Brain microvascular endothelial cell (primary cell): ENCODE measurements around the gene UNC5C.

Source experiments
- DNase-seq: peaks from one replicate; pipeline ENCODE4 v3.0.0-alpha.2; 2020
- H3K27ac ChIP-seq: fragments of 250-450 bp; sonication (Bioruptor Pico); 2 replicates; pipeline ENCODE4 v1.5.1; 2020; ENCODE audit warnings: mild to moderate bottlenecking, moderate library complexity
- H3K27me3 ChIP-seq: fragments of 250-450 bp; sonication (Bioruptor Pico); replicated peaks from 2 replicates; pipeline ENCODE4 v1.5.1; 2020; ENCODE audit warnings: mild to moderate bottlenecking
- H3K36me3 ChIP-seq: fragments of 250-450 bp; sonication (Bioruptor Pico); replicated peaks from 2 replicates; pipeline ENCODE4 v1.5.1; 2020; ENCODE audit warnings: mild to moderate bottlenecking
- H3K4me3 ChIP-seq: 2 replicates; pipeline ENCODE4 v1.5.1; 2011; ENCODE audit warnings: low read depth, mild to moderate bottlenecking, control low read depth, low read length, moderate library complexity
- CTCF ChIP-seq: IDR thresholded peaks from 2 replicates; pipeline ENCODE4 v1.5.1; 2011; ENCODE audit warnings: low read depth, mild to moderate bottlenecking, moderate library complexity, low read length, control low read depth, inconsistent platforms; ENCODE audit errors: missing control alignments
- in situ Hi-C: cut with HindIII; loops from 2 replicates; pipeline ENCODE4 v1.10.0; 2017; ENCODE audit warnings: low sequenced_read_pairs, low pct_ligation_motif_present

The UNC5C gene

GRCh38 chr4:95362066-95362465 is 186.7 kb downstream of the UNC5C start:
- H3K27ac ChIP-seq: no peak overlapping the region
- H3K36me3 ChIP-seq: no peaks in the 10 kb centered on the region
- H3K27me3 ChIP-seq: no peaks in the 10 kb centered on the region
- no peak for DNase-seq
- in situ Hi-C loops: no loop called here
- no peak for TF ChIP-seq CTCF
- H3K4me3 ChIP-seq: no peak overlapping the region

GRCh38 chr4:95361696-95361965 is 187.1 kb downstream of the UNC5C start:
- Histone ChIP-seq H3K27me3 (no peaks in the 10 kb centered on the region), H3K4me3 (no peak overlapping the region), H3K36me3 (no peaks in the 10 kb centered on the region), H3K27ac (no peak overlapping the region)
- no peak for DNase-seq
- in situ Hi-C loops: no loop called here
- TF ChIP-seq CTCF: no peak

GRCh38 chr4:95360906-95361695 is 187.7 kb downstream of the UNC5C start:
- no peak overlapping the region for H3K27ac ChIP-seq
- TF ChIP-seq CTCF: no peak
- no peak overlapping the region for H3K4me3 ChIP-seq
- H3K27me3 ChIP-seq: no peaks in the 10 kb centered on the region
- DNase-seq: no peak
- no peaks in the 10 kb centered on the region for H3K36me3 ChIP-seq
- in situ Hi-C loops: no loop called here

GRCh38 chr4:95360256-95360903 is 188.4 kb downstream of the UNC5C start:
- no peak for TF ChIP-seq CTCF
- DNase-seq: no peak
- no peaks in the 10 kb centered on the region for H3K27me3 ChIP-seq
- H3K4me3 ChIP-seq: no peak overlapping the region
- in situ Hi-C loops: no loop called here
- no peak overlapping the region for H3K27ac ChIP-seq
- H3K36me3 ChIP-seq: no peaks in the 10 kb centered on the region

- in situ Hi-C loops: no loop called here
These were observed 190.4 kb downstream of the UNC5C start for GRCh38 chr4:95358421-95358820.

More at GRCh38 chr4:95358421-95358820, 190.4 kb downstream of the UNC5C start:
- Histone ChIP-seq H3K36me3 (no peaks in the 10 kb centered on the region), H3K4me3 (no peak overlapping the region), H3K27me3 (no peaks in the 10 kb centered on the region), H3K27ac (no peak overlapping the region)
- no peak for TF ChIP-seq CTCF
- DNase-seq: no peak
